Neural progenitor cell (in vitro differentiated cells): Measurements from ENCODE around the gene FRY.

Experiments used
- CTCF ChIP-seq: fragments of 200-600 bp; sonication (generic); IDR thresholded peaks from 2 replicates; pipeline ENCODE4 v1.5.1; 2017; ENCODE audit warnings: antibody characterized with exemption, mild to moderate bottlenecking
- EZH2 ChIP-seq: fragments of 200-600 bp; sonication (generic); IDR thresholded peaks from 2 replicates; pipeline ENCODE4 v1.6.1; 2017; ENCODE audit warnings: antibody characterized with exemption, mild to moderate bottlenecking, moderate library complexity
- EZH2phosphoT487 ChIP-seq: fragments of 200-600 bp; sonication (generic); IDR thresholded peaks from 2 replicates; pipeline ENCODE4 v1.6.1; 2017; ENCODE audit warnings: antibody characterized with exemption

- TF ChIP-seq CTCF = no peak
- TF ChIP-seq EZH2 = no peak
- no peak for TF ChIP-seq EZH2phosphoT487
Measured at GRCh38 chr13:32232263-32232662, 200.7 kb downstream of the FRY start.
